Measurements from ENCODE around the gene STAT5A.

The STAT5A gene

GRCh38 chr17:42274253-42274542 is 14.1 kb upstream of the STAT5A start:
- H3K4me3 ChIP-seq (ENCODE audit: low read depth, low read length): no peak overlapping the region
- TF ChIP-seq CTCF (IDR thresholded peaks at IDR 0.05; ENCODE audit: low read depth, low read length): no peak
- no peak for DNase-seq (ENCODE audit: low read depth, low spot score)
- in situ Hi-C loops (cut with HindIII; ENCODE audit: low sequenced_read_pairs): no loop called here

- DNase-seq (ENCODE audit: low read depth, low spot score): no peak
- TF ChIP-seq CTCF (IDR thresholded peaks at IDR 0.05; ENCODE audit: low read depth, low read length): no peak
- peak overlapping the region; percentile 80 for H3K4me3 ChIP-seq (ENCODE audit: low read depth, low read length)
- in situ Hi-C loops (cut with HindIII; ENCODE audit: low sequenced_read_pairs): no loop called here
Measured at GRCh38 chr17:42274812-42275526, 13.3 kb upstream of the STAT5A start.

GRCh38 chr17:42275527-42276358 is 12.6 kb upstream of the STAT5A start:
- in situ Hi-C loops (cut with HindIII; ENCODE audit: low sequenced_read_pairs): no loop called here
- H3K4me3 ChIP-seq (ENCODE audit: low read depth, low read length): peak overlapping the region; percentile 80
- no peak for TF ChIP-seq CTCF (IDR thresholded peaks at IDR 0.05; ENCODE audit: low read depth, low read length)
- peak; percentile 51 for DNase-seq (ENCODE audit: low read depth, low spot score)

GRCh38 chr17:42276359-42276608 is 12.0 kb upstream of the STAT5A start, which contains the start of gene STAT5B:
Gene STAT5B (minus strand): TSS chr17:42276391. CDS start chr17:42232127, 44,264 bp downstream.
- H3K4me3 ChIP-seq (ENCODE audit: low read depth, low read length): peak within 1 kb of the TSS; percentile 80
- TF ChIP-seq CTCF (IDR thresholded peaks at IDR 0.05; ENCODE audit: low read depth, low read length): no peak
- in situ Hi-C loops (cut with HindIII; ENCODE audit: low sequenced_read_pairs): no loop called here
- DNase-seq (ENCODE audit: low read depth, low spot score): no peak

GRCh38 chr17:42276609-42277341 is 11.5 kb upstream of the STAT5A start:
- peak overlapping the region; percentile 56 for H3K4me3 ChIP-seq (ENCODE audit: low read depth, low read length)
- in situ Hi-C loops (cut with HindIII; ENCODE audit: low sequenced_read_pairs): no loop called here
- DNase-seq (ENCODE audit: low read depth, low spot score): peak; percentile 83
- TF ChIP-seq CTCF (IDR thresholded peaks at IDR 0.05; ENCODE audit: low read depth, low read length): no peak

GRCh38 chr17:42277342-42277712 is 11.0 kb upstream of the STAT5A start:
- in situ Hi-C loops (cut with HindIII; ENCODE audit: low sequenced_read_pairs): no loop called here
- H3K4me3 ChIP-seq (ENCODE audit: low read depth, low read length): no peak overlapping the region
- no peak for TF ChIP-seq CTCF (IDR thresholded peaks at IDR 0.05; ENCODE audit: low read depth, low read length)
- DNase-seq (ENCODE audit: low read depth, low spot score): no peak

All from astrocyte of the spinal cord (primary cell).